Liver (tissue), 3 donors: ENCODE results near the gene QSOX1.

Experiments
- ATF3 ChIP-seq: IDR thresholded peaks from 2 replicates; pipeline ENCODE4 v1.6.1; 2016; ENCODE audit warnings: antibody characterized with exemption
- CTCF ChIP-seq: fragments of 150-350 bp; IDR thresholded peaks from 2 replicates; pipeline ENCODE4 v1.5.1; 2017; ENCODE audit warnings: improper control_type of control experiment, low read depth, low read length; ENCODE audit not compliant: missing input control
- EGR1 ChIP-seq, 2 donors: IDR thresholded peaks; 2 replicates each; pipeline ENCODE4 v1.6.1; 2016 to 2018; ENCODE audit warnings: antibody characterized with exemption in 2 of 2, low read depth in 2 of 2
- RAD21 ChIP-seq, 2 donors: IDR thresholded peaks; 2 replicates each; pipeline ENCODE4 v1.6.1; 2016; ENCODE audit warnings: antibody characterized with exemption in 2 of 2, mild to moderate bottlenecking in 2 of 2
- REST ChIP-seq: IDR thresholded peaks from 2 replicates; pipeline ENCODE4 v1.6.1; 2016; ENCODE audit warnings: antibody characterized with exemption, mild to moderate bottlenecking
- YY1 ChIP-seq: IDR thresholded peaks from 2 replicates; pipeline ENCODE4 v1.6.1; 2016; ENCODE audit warnings: antibody characterized with exemption, mild to moderate bottlenecking
- ZBTB33 ChIP-seq: IDR thresholded peaks from 2 replicates; pipeline ENCODE4 v1.6.1; 2016; ENCODE audit warnings: antibody characterized with exemption
- donor health status: healthy.
- donor health status: healthy.

GRCh38 chr1:180136968-180137356, 17.7 kb upstream of the QSOX1 start:
- TF ChIP-seq YY1 (no peak), REST (no peak), CTCF (no peak), ATF3 (no peak), EGR1 (IDR thresholded peaks at IDR 0.05; ENCODE audit: low read depth in 2 of 2) (no peak), RAD21 (IDR thresholded peaks at IDR 0.05) (no peak), ZBTB33 (no peak)
